Smooth muscle cell (in vitro differentiated cells): ENCODE measurements around the gene KHSRP. TPM values are rescaled to one million over a fixed set of nuclear protein-coding genes. Genes with fewer than 3 reads are reported as not detected.
A peak's percentile ranks its signal among the peaks of the same experiment; 100 is the strongest.

Experiments
- DNase-seq: peaks from one replicate; lab custom pipeline; 2025; ENCODE audit not compliant: unreplicated experiment; lab: John Stamatoyannopoulos, UW
- H2AFZ ChIP-seq: fragments of 200-600 bp; sonication (generic); 2 replicates; pipeline ENCODE4 v1.6.0; 2016; ENCODE audit warnings: antibody characterized with exemption, low read depth, mild to moderate bottlenecking
- H3F3A ChIP-seq: fragments of 200-600 bp; sonication (generic); 2 replicates; pipeline ENCODE4 v1.6.0; 2017; ENCODE audit warnings: antibody characterized with exemption, low read depth
- H3K27ac ChIP-seq: fragments of 200-600 bp; sonication (generic); 2 replicates; pipeline ENCODE4 v1.5.1; 2016; ENCODE audit warnings: low read depth, mild to moderate bottlenecking
- H3K27me3 ChIP-seq: fragments of 200-600 bp; sonication (generic); 2 replicates; pipeline ENCODE4 v1.6.1; 2016; ENCODE audit warnings: low read depth, mild to moderate bottlenecking
- H3K36me3 ChIP-seq: fragments of 200-600 bp; sonication (generic); 2 replicates; pipeline ENCODE4 v1.5.1; 2016; ENCODE audit warnings: low read depth
- H3K4me1 ChIP-seq: fragments of 200-600 bp; sonication (generic); 2 replicates; pipeline ENCODE4 v1.5.1; 2016; ENCODE audit warnings: low read depth
- H3K4me2 ChIP-seq: fragments of 200-600 bp; sonication (generic); 2 replicates; pipeline ENCODE4 v1.6.0; 2016; ENCODE audit warnings: mild to moderate bottlenecking
- H3K4me3 ChIP-seq: fragments of 200-600 bp; sonication (generic); 2 replicates; pipeline ENCODE4 v1.5.1; 2016; ENCODE audit warnings: mild to moderate bottlenecking
- H3K79me2 ChIP-seq: fragments of 200-600 bp; sonication (generic); 2 replicates; pipeline ENCODE4 v1.6.0; 2016; ENCODE audit warnings: low read depth, mild to moderate bottlenecking
- H3K9ac ChIP-seq: fragments of 200-600 bp; sonication (generic); 2 replicates; pipeline ENCODE4 v1.6.0; 2016; ENCODE audit warnings: low read depth
- H3K9me3 ChIP-seq: fragments of 200-600 bp; sonication (generic); replicated peaks from 2 replicates; pipeline ENCODE4 v1.5.1; 2016; ENCODE audit warnings: low read depth
- H4K20me1 ChIP-seq: fragments of 200-600 bp; sonication (generic); 2 replicates; pipeline ENCODE4 v1.6.0; 2016; ENCODE audit warnings: low read depth
- CTCF ChIP-seq: fragments of 200-600 bp; sonication (generic); IDR thresholded peaks from 2 replicates; pipeline ENCODE4 v1.5.1; 2017; ENCODE audit warnings: borderline replicate concordance, mild to moderate bottlenecking, antibody characterized with exemption; ENCODE audit not compliant: insufficient read depth, poor library complexity, severe bottlenecking
- WGBS: methylation state at CpG from one replicate; pipeline ENCODE4 v1.1.7; 2016; ENCODE audit warnings: low lambda C conversion rate; 5-methylcytosine and 5-hydroxymethylcytosine counted together
- polyA plus RNA-seq: library from polyadenylated mRNA; unstranded; fragments of >200 nt; fragmentation: Nextera tagmentation; extraction: Ambion mirVana; gene quantifications from 2 replicates; pipeline ENCODE4 v1.2.1, GENCODE V29; 2016
- total RNA-seq: library from RNA; depleted of rRNA; stranded (reverse); fragments of >200 nt; gene quantifications from 2 replicates; pipeline ENCODE4 v1.2.3, GENCODE V29; 2014

Gene KHSRP
- total and polyA plus RNA-seq, 2 experiments from 2014 or later: 59.1 to 179 TPM

GRCh38 chr19:6460099-6460884, 35.7 kb upstream of the KHSRP start:
- Histone ChIP-seq H2AFZ (peak overlapping the region; percentile 93), H3F3A (no peaks in the 10 kb centered on the region), H3K9ac (no peak overlapping the region), H4K20me1 (no peaks in the 10 kb centered on the region), H3K27ac (peak overlapping the region; percentile 26), H3K9me3 (no peaks in the 10 kb centered on the region), H3K4me2 (peak overlapping the region; percentile 94), H3K27me3 (peaks cover 20% of the 10 kb centered on the region), H3K4me3 (peak overlapping the region; percentile 86), H3K4me1 (no peaks in the 10 kb centered on the region), H3K79me2 (no peaks in the 10 kb centered on the region), H3K36me3 (no peaks in the 10 kb centered on the region)
- WGBS: under 1% methylated on average over 51 of the region's 57 CpGs
- TF ChIP-seq CTCF: peak; percentile 46
- peak; percentile 79 for DNase-seq

- no peak for TF ChIP-seq CTCF
- no peaks in the 10 kb centered on the region for H3K9me3 ChIP-seq
- H4K20me1 ChIP-seq: no peaks in the 10 kb centered on the region
- DNase-seq: peak; percentile 53
- no peaks in the 10 kb centered on the region for H3K4me1 ChIP-seq
- peak within 1 kb of the TSS; percentile 94 for H3K4me2 ChIP-seq
- H2AFZ ChIP-seq: peak within 1 kb of the TSS; percentile 93
- H3F3A ChIP-seq: no peaks in the 10 kb centered on the region
- no peaks in the 10 kb centered on the region for H3K79me2 ChIP-seq
- H3K4me3 ChIP-seq: peak within 1 kb of the TSS; percentile 86
- peaks cover 12% of the 10 kb centered on the region for H3K27me3 ChIP-seq
- peak within 1 kb of the TSS; percentile 47 for H3K9ac ChIP-seq
- WGBS: 3% methylated on average over 29 of the region's 70 CpGs
- peaks cover 5% of the 10 kb centered on the region for H3K36me3 ChIP-seq
- H3K27ac ChIP-seq: peak within 1 kb of the TSS; percentile 26
Observed at GRCh38 chr19:6459262-6460098, 34.9 kb upstream of the KHSRP start, which contains the start of gene SLC25A23. TSS of gene SLC25A23 (minus strand) at chr19:6459792. CDS start at chr19:6459628, 164 bp downstream.

- H3K4me1 ChIP-seq: no peaks in the 10 kb centered on the region
- H4K20me1 ChIP-seq: no peaks in the 10 kb centered on the region
- H2AFZ ChIP-seq: peak overlapping the region; percentile 86
- H3K4me3 ChIP-seq: peak overlapping the region; percentile 86
- WGBS: 39% methylated on average over 15 of the region's 16 CpGs
- H3K9ac ChIP-seq: peak overlapping the region; percentile 47
- no peak for DNase-seq
- no peaks in the 10 kb centered on the region for H3F3A ChIP-seq
- H3K4me2 ChIP-seq: peak overlapping the region; percentile 94
- H3K9me3 ChIP-seq: no peaks in the 10 kb centered on the region
- no peaks in the 10 kb centered on the region for H3K79me2 ChIP-seq
- H3K36me3 ChIP-seq: peaks cover 11% of the 10 kb centered on the region
- no peak overlapping the region for H3K27ac ChIP-seq
- no peak for TF ChIP-seq CTCF
- peaks cover 5% of the 10 kb centered on the region for H3K27me3 ChIP-seq
Observed at GRCh38 chr19:6458695-6459261, 34.2 kb upstream of the KHSRP start.
